ENCODE data around the gene SGPL1.

SGPL1 gene

GRCh38 chr10:70926226-70927000 is 110.7 kb downstream of the SGPL1 start:
- H3K4me3 ChIP-seq (ENCODE audit: low read depth, low read length) = no peak overlapping the region
- no peak for TF ChIP-seq CTCF (IDR thresholded peaks at IDR 0.05; ENCODE audit: borderline replicate concordance, insufficient read depth, low read depth, low read length)

GRCh38 chr10:70927189-70927943 is 111.6 kb downstream of the SGPL1 start:
- no peak overlapping the region for H3K4me3 ChIP-seq (ENCODE audit: low read depth, low read length)

GRCh38 chr10:70928140-70928539 is 112.4 kb downstream of the SGPL1 start:
- TF ChIP-seq CTCF (IDR thresholded peaks at IDR 0.05; ENCODE audit: borderline replicate concordance, insufficient read depth, low read depth, low read length) = no peak
- no peak overlapping the region for H3K4me3 ChIP-seq (ENCODE audit: low read depth, low read length)

More at GRCh38 chr10:70927189-70927943, 111.6 kb downstream of the SGPL1 start:
- TF ChIP-seq CTCF (IDR thresholded peaks at IDR 0.05; ENCODE audit: borderline replicate concordance, insufficient read depth, low read depth, low read length) = no peak

GRCh38 chr10:70930263-70931000 is 114.7 kb downstream of the SGPL1 start:
- no peak overlapping the region for H3K4me3 ChIP-seq (ENCODE audit: low read depth, low read length)
- TF ChIP-seq CTCF (IDR thresholded peaks at IDR 0.05; ENCODE audit: borderline replicate concordance, insufficient read depth, low read depth, low read length) = no peak
